NK-92 (cell line): ENCODE data around the gene ERCC2.
"Not testable (repeated sequence)": the region's sequence is repeated elsewhere in the genome, so short reads cannot be mapped to it uniquely, and the experiment has no call there.

Source experiments
- DNase-seq: peaks from one replicate; lab custom pipeline; 2025; ENCODE audit not compliant: unreplicated experiment; lab: John Stamatoyannopoulos, UW

ERCC2 gene

GRCh38 chr19:45339629-45340028 is 30.7 kb downstream of the ERCC2 start:
- DNase-seq = no peak

DNA sequence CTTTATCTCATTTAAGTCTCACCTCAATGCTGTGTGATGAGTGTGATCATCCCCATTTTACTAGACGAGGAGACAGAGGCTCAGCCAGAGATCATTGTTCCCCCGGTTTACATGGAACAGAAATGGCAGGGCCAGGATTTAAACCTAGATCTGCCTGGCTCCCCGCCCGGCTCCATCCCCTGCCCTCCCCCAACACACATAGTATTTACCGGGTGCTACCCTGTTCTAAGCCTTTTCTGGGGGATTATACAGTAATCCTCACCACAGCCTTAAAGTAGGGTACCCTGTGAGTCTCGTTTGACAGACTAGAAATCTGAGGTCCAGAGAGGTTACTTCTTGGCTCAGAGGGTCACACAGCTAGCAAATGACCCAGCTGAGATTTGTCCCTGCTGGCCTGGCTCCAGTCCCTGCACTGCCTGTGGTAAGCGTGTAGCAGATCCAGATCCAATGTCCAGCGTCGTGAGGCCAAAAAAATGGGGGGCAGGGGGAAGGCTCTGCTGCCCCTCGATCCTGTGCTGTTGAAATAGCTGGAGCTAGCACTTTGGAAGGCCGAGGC is 33.6 kb downstream of the ERCC2 start:
- no peak for DNase-seq

GRCh38 chr19:45334881-45335280 is 35.5 kb downstream of the ERCC2 start:
- not testable (repeated sequence) for DNase-seq

- no peak for DNase-seq
These were observed 36.6 kb downstream of the ERCC2 start for GRCh38 chr19:45333609-45334303.

GRCh38 chr19:45331411-45331810 is 39.0 kb downstream of the ERCC2 start:
- DNase-seq = no peak

- no peak for DNase-seq
These were observed 42.8 kb downstream of the ERCC2 start for GRCh38 chr19:45327404-45328143.

DNA sequence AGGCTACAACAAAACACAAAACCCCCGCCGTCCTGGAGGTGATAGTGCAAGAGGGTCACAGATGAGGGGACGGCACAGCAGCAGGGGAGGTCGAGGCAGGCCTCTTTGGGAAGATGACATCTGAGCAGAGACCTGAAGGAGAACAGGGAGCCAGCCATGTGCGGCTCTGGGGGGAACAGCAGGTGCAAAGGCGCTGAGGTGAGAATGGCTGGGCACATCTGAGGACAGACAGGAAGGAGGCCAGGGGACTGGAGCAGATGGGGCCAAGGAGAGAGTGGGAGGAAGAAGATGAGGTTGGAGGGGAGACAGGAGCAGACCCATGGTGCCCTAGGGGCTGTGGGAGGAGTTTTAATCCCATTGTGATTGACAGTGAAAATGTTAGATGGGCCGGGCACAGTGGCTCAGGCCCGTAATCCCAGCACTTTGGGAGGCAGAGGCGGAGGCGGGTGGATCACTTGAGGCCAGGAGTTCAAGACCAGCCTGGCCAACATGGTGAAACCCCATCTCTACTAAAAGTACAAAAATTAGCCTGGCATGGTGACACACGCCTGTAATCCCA is 45.9 kb downstream of the ERCC2 start:
- DNase-seq = no peak

- no peak for DNase-seq
These were observed 46.7 kb downstream of the ERCC2 start for GRCh38 chr19:45323671-45324081.

DNA sequence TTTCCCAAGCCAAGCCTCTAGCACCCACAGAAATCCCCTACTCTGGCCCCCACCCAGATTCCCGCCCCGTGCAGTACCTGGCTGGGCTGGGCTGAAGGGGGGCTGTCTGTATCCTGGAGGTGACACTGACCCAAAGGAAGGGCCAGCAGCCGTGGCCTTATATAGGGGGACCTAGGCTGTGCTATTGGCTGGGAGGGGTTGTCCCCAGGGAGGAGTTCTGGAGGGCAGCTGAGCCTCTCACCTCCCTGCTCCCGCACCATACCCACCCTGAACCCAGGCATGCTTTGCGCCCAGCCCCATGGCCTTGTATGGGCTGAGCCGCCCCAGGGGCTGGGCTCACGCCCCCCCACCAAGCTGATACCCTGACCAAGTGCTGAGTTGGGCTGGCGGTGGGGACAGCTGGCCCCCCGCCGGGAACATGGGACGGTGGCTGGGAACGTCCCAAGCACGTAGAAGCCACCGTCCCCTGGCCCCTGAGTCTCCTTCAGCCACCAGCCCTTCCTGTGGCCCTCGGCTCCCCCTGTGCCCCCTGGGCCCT is 47.6 kb downstream of the ERCC2 start, which contains the start of gene CKM:
TSS of gene CKM (minus strand) at position 132 of the 538 bp plus-strand sequence. CDS start 3,162 bp downstream, outside the sequence.
- no peak for DNase-seq

DNA sequence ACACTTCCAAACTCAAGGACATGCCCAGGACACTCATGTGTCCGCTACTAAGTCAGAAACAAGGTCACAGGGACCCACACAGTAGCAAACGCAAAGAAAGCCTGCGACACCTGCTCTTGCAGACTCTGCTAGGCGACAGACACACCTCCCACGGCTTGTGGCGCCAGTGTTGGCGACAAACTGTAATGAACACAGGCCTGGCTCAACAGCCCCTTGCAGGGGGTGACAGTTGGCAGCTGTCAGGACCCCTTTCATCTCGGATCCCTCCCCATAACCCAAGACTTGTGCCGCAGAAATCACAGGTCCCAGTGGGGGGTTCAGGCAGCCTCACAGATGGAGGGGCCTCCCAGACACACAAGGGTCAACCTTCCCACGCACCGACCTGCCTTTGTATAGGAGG is 48.1 kb downstream of the ERCC2 start:
- DNase-seq = no peak

- DNase-seq = no peak
These were observed 48.5 kb downstream of the ERCC2 start for GRCh38 chr19:45321848-45322247.

DNA sequence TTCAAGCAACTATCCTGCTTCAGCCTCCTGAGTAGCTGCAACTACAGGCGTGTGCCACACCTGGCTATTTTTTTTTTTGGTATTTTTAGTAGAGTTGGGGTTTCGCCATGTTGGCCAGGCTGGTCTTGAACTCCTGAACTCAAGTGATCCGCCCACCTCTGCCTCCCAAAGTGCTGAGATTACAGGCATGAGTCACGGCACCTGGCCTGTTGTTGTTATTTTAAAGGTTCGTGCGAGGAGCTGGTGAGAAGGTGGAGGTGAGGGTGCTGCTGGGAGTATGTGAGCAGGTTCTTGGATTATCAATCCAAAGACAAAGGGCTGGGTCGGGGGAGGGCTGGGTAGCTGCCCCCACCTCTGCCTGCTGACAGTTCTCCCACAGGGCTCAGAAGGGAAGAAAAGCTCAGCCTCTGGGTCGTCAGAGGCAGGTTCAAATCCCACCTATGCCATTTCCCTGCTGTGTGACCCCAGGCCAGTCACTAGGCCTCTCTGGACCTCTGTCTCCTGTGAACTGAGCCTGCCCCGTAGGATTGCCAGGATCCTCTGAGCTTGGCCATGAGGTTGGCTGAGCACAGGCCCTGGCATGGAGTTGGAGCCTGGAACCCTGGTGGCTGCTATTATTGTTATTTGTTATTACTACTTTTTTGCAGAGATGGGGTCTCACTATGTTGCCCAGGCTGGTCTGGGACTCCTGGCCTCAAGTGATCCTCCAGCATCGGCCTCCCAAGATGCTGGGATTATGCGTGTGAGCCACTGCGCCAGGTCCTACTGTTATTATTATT is 49.2 kb downstream of the ERCC2 start:
- DNase-seq = no peak

- DNase-seq = no peak
These were observed 55.1 kb downstream of the ERCC2 start for GRCh38 chr19:45315304-45315703.

GRCh38 chr19:45314708-45315245 is 55.6 kb downstream of the ERCC2 start:
- no peak for DNase-seq

- not testable (repeated sequence) for DNase-seq
These were observed 58.1 kb downstream of the ERCC2 start for GRCh38 chr19:45312285-45312684.

GRCh38 chr19:45311621-45312020 is 58.8 kb downstream of the ERCC2 start:
- no peak for DNase-seq

- DNase-seq = not testable (repeated sequence)
These were observed 61.1 kb downstream of the ERCC2 start for GRCh38 chr19:45309322-45309721.

DNA sequence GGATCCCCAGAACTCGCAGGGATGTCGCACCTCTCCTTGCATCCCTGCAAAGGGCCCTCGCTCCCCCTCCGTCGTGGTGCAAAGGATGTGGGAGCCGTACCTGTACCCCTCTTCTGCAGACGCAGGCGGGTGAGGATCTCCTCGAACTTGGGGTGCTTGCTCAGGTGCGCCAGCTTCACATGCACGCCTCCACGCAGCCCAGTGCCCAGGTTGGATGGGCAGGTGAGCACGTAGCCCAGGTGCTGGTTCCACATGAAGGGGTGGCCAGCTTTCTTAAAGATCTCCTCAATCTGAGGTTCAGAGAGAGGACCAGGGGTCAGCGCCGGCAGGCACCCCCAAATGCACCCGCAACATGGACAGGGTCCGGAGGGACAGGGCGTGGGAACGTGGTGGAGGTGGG is 63.0 kb downstream of the ERCC2 start:
- DNase-seq = no peak

GRCh38 chr19:45306518-45307027 is 63.8 kb downstream of the ERCC2 start:
- DNase-seq = no peak

DNA sequence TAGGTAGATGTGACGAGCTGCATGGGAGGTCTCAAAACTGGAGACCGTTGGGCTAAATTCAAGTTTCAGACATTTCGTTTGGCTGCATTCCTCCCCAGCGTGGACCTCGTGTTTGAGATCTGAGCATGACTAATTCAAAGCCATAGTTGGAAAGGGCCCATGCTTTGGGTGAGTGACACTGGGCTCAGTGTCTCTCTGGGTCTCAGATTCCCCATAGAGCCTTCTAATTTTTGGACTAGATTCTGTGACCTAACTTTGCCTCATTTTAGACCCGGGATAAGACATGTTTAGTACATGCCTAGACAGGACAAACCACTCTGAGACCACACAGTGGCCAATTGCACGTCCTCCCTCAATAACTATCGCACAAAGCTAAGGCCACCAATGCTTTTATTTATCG is 64.3 kb downstream of the ERCC2 start:
- no peak for DNase-seq
